GM18868 (cell line): ENCODE measurements around the gene MTO1.
A peak's percentile ranks its signal among the peaks of the same experiment; 100 is the strongest.
"Not testable (repeated sequence)": the region's sequence is repeated elsewhere in the genome, so short reads cannot be mapped to it uniquely, and the experiment has no call there.

Experiments used
- ATAC-seq: cut with Tn5 transposase; IDR thresholded peaks from one replicate; pipeline ENCODE4 v1.9.1; 2021; ENCODE audit warnings: mild to moderate bottlenecking, moderate library complexity; ENCODE audit not compliant: unreplicated experiment

The MTO1 gene

GRCh38 chr6:73525546-73526330 lies 64.2 kb downstream of the MTO1 start:
- no peak for ATAC-seq

- ATAC-seq: no peak
These were observed 67.4 kb downstream of the MTO1 start for GRCh38 chr6:73528897-73529296.

- no peak for ATAC-seq
These were observed 70.8 kb downstream of the MTO1 start for GRCh38 chr6:73532293-73532692.

GRCh38 chr6:73534628-73535027 lies 73.1 kb downstream of the MTO1 start:
- ATAC-seq: no peak

DNA sequence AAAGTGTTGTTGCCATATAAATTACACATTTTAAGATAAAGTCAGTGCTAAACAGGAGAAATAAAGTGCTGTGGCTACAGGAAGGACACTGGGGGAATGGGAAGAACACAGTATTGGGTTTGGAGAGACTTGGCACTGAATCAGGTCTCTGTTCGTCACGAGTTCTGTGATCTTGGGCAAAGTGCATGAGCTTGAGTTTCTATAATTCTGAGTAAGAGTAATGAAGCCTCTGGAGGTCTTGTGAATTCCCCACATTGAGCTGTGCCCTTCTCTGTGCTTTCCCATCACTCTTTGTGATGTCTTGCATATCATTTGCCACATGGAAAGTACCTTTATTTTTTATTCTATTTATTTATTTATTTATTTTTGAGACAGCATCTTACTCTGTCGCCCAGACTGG lies 76.1 kb downstream of the MTO1 start:
- peak; percentile 94 for ATAC-seq

GRCh38 chr6:73538116-73538779 lies 76.7 kb downstream of the MTO1 start:
- ATAC-seq: peak; percentile 36

GRCh38 chr6:73542481-73542880 lies 80.9 kb downstream of the MTO1 start:
- not testable (repeated sequence) for ATAC-seq

DNA sequence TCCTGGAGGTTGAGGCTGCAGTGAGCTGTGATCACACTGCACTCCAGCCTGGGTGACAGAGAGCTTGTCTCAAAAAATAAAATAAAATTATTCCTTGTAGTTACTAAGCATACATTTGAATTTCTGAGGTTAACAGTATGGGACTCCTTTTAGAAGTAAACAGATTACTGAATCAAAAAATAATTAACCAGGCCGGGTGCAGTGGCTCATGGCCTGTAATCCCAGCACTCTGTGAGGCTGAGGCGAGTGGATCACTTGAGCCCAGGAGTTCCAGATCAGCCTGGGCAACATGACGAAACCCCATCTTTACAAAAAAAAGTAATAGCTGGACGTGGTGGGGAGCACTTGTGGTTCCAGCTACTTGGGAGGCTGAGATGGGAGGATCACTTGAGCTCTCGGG lies 81.4 kb downstream of the MTO1 start:
- no peak for ATAC-seq

- no peak for ATAC-seq
These were observed 85.5 kb downstream of the MTO1 start for GRCh38 chr6:73547036-73547435.

GRCh38 chr6:73548458-73549446 lies 87.2 kb downstream of the MTO1 start:
- ATAC-seq: no peak

DNA sequence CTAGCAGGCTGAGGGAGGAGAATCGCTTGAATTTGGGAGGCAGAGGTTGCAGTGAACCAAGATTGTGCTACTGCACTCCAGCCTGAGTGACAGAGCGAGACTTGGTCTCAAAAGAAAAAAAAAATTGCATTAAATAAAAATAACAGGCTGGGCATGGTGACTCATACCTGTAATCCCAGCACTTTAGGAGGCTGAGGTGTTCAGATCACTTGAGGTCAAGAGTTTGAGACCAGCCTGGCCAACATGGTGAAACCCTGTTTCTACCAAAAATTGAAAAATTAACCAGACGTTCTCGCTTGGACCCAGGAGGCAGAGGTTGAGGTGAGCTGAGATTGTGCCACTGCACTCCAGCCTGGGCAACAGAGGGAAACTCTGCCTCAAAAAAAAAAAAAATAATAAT lies 89.6 kb downstream of the MTO1 start:
- ATAC-seq: not testable (repeated sequence)

DNA sequence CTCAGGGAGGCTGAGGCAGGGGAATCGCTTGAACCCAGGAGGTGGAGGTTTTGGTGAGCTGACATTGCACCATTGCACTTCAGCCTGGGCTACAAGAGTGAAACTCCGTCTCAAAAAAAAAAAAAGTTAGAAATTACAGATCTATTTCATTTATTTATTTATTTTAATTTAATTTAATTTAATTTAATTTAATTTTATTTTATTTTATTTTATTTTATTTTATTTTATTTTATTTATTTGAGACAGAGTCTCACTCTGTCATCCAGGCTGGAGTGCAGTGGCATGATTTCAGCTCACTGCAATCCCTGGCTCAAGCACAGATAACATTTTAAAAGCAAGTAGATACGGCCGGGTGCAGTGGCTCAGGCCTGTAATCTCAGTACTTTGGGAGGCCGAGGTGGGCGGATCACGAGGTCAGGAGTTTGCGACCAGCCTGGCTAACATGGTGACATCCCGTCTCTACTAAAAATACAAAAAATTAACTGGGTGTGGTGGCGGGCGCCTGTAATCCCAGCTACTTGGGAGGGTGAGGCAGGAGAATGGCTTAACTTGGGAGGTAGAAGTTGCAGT lies 93.9 kb downstream of the MTO1 start:
- ATAC-seq: not testable (repeated sequence)

GRCh38 chr6:73556836-73557235 lies 95.3 kb downstream of the MTO1 start:
- ATAC-seq: no peak
